Panc1 (cell line): ENCODE data around the gene FMN2.

ENCODE experiments used
- POLR2AphosphoS5 ChIP-seq: IDR thresholded peaks from 2 replicates; pipeline ENCODE4 v1.6.1; 2012; ENCODE audit warnings: mild to moderate bottlenecking, low read depth, low read length, moderate library complexity
- TF ChIP-seq, protein P1 (sequence below): fragments of 450-650 bp; IDR thresholded peaks from 2 replicates; pipeline ENCODE4 v1.5.1; 2017; ENCODE audit warnings: mild to moderate bottlenecking
- TF ChIP-seq, protein P2 (sequence below), 2 experiments: IDR thresholded peaks; 2 replicates each; pipeline ENCODE4 v1.6.1; 2011 to 2012; ENCODE audit warnings: low read depth in 2 of 2, control low read depth in 1 of 2, low read length in 1 of 2, mild to moderate bottlenecking in 1 of 2, moderate library complexity in 1 of 2; ENCODE audit not compliant: insufficient read depth in 1 of 2

DNA sequence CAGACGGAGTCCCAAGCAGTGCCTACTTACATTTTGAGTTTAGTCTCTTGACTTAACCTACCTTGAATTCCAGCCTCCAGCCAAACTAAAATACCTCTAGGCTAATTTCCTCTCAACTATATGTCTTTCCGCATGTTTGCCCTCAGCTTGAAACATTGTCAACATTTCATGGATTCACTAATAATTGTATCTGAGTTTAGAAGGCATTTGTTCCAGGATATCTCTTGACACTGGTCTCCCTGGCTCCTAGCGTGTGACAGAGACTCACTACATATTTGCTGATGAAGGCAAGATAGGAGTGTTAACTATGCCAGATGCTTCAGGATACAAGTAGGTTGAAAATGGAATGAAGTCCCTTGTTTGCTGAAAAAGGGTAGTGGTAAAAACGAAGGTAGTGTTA, 384.1 kb downstream of the FMN2 start:
- TF ChIP-seq, protein P1, sequence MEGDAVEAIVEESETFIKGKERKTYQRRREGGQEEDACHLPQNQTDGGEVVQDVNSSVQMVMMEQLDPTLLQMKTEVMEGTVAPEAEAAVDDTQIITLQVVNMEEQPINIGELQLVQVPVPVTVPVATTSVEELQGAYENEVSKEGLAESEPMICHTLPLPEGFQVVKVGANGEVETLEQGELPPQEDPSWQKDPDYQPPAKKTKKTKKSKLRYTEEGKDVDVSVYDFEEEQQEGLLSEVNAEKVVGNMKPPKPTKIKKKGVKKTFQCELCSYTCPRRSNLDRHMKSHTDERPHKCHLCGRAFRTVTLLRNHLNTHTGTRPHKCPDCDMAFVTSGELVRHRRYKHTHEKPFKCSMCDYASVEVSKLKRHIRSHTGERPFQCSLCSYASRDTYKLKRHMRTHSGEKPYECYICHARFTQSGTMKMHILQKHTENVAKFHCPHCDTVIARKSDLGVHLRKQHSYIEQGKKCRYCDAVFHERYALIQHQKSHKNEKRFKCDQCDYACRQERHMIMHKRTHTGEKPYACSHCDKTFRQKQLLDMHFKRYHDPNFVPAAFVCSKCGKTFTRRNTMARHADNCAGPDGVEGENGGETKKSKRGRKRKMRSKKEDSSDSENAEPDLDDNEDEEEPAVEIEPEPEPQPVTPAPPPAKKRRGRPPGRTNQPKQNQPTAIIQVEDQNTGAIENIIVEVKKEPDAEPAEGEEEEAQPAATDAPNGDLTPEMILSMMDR = no peak
- no peak for TF ChIP-seq POLR2AphosphoS5
- TF ChIP-seq, protein P2, sequence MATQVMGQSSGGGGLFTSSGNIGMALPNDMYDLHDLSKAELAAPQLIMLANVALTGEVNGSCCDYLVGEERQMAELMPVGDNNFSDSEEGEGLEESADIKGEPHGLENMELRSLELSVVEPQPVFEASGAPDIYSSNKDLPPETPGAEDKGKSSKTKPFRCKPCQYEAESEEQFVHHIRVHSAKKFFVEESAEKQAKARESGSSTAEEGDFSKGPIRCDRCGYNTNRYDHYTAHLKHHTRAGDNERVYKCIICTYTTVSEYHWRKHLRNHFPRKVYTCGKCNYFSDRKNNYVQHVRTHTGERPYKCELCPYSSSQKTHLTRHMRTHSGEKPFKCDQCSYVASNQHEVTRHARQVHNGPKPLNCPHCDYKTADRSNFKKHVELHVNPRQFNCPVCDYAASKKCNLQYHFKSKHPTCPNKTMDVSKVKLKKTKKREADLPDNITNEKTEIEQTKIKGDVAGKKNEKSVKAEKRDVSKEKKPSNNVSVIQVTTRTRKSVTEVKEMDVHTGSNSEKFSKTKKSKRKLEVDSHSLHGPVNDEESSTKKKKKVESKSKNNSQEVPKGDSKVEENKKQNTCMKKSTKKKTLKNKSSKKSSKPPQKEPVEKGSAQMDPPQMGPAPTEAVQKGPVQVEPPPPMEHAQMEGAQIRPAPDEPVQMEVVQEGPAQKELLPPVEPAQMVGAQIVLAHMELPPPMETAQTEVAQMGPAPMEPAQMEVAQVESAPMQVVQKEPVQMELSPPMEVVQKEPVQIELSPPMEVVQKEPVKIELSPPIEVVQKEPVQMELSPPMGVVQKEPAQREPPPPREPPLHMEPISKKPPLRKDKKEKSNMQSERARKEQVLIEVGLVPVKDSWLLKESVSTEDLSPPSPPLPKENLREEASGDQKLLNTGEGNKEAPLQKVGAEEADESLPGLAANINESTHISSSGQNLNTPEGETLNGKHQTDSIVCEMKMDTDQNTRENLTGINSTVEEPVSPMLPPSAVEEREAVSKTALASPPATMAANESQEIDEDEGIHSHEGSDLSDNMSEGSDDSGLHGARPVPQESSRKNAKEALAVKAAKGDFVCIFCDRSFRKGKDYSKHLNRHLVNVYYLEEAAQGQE (IDR thresholded peaks at IDR 0.05; ENCODE audit: insufficient read depth in 1 of 2, low read depth in 2 of 2, low read length in 1 of 2) = no peak
